Urinary bladder (tissue), 4 donors: ENCODE data around the gene F2RL2. TPM values are rescaled to one million over a fixed set of nuclear protein-coding genes. Genes with fewer than 3 reads are reported as not detected.
A peak's percentile ranks its signal among the peaks of the same experiment; 100 is the strongest.

Experiments
- DNase-seq: peaks from one replicate; pipeline ENCODE4 v3.0.0-alpha.2; 2015; ENCODE audit errors: extremely low spot score
- H3K27ac ChIP-seq: one replicate; pipeline ENCODE4 v1.5.1; 2013; ENCODE audit warnings: low read depth, mild to moderate bottlenecking, moderate library complexity
- H3K36me3 ChIP-seq: one replicate; pipeline ENCODE4 v1.6.1; 2013; ENCODE audit warnings: mild to moderate bottlenecking, moderate library complexity; ENCODE audit not compliant: insufficient read depth
- H3K4me1 ChIP-seq: one replicate; pipeline ENCODE4 v1.6.1; 2013; ENCODE audit warnings: mild to moderate bottlenecking, moderate library complexity; ENCODE audit not compliant: insufficient read depth
- H3K4me3 ChIP-seq: one replicate; pipeline ENCODE4 v1.5.1; 2013; ENCODE audit warnings: low read depth, low read length
- WGBS: extraction: QIAGEN DNeasy Blood & Tissue Kit; methylation state at CpG from one replicate; pipeline ENCODE4 v1.1.7; 2013; 5-methylcytosine and 5-hydroxymethylcytosine counted together
- polyA plus RNA-seq: library from polyadenylated mRNA; stranded (reverse); fragments of 200-250 nt; gene quantifications from one replicate; pipeline ENCODE4 v1.2.3, GENCODE V29; 2013
- total RNA-seq: library from RNA; depleted of rRNA; stranded (reverse); fragments of >200 nt; gene quantifications from one replicate; pipeline ENCODE4 v1.2.3, GENCODE V29; 2014
- donor health status: healthy with polysubstance abuse.
- donor health status: healthy.

F2RL2 gene
- total RNA-seq, result 2.1 TPM
- polyA plus RNA-seq, result 1.1 TPM

GRCh38 chr5:76622973-76623596 is at the start of gene F2RL2:
Gene F2RL2 (minus strand): TSS chr5:76623403. CDS start chr5:76623230, 173 bp downstream.
- H3K4me1 ChIP-seq, result no peaks in the 10 kb centered on the region
- WGBS, result 18% methylated on average over 7 of the region's 7 CpGs
- no peak for DNase-seq

DNA sequence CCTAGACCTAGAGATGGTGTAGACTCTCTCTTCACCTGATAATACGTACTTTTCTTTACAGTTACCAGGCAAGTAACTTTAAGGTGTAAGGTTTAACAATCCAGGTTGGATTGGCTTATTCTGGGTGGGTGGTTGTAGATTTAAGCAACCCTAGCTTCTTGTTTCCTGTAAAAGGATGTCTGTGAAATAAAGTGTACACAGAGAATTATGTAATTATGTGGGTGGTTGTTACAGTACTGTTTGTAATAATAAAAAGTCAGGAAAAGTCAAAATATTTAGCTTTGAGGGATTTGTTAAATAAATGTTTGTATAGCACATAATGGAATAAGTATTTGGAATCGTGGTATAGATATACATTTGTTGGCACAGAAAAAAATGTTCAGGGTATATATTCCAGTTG is 49.0 kb upstream of the F2RL2 start:
- H3K27ac ChIP-seq, result no peak overlapping the region
- WGBS, result 59% methylated on average over 2 of the region's 2 CpGs
- DNase-seq, result no peak

More at GRCh38 chr5:76622973-76623596, at the start of gene F2RL2:
- no peak within 1 kb of the TSS for H3K4me3 ChIP-seq
- H3K27ac ChIP-seq, result peak within 1 kb of the TSS; percentile 32
- H3K36me3 ChIP-seq, result no peaks in the 10 kb centered on the region

DNA sequence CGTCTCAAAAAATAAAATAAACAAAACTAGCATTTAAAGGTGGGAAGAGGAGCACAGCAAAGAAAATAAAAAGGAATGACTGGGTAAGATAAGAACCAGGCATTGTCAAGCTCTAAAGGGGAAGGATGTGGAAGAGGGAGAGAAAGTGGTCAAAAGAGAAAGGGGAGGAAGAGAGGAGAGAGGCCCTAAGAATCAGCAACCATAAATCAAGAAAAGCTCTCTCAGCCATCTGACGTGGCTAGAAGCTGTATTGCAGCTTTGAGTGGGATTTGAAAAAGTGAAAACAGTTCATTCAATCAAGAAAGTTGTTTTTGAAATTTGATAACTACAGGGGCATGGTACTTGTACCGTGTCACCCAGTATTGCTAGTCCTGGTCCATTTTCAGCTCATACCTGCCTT is 47.3 kb upstream of the F2RL2 start:
- no peaks in the 10 kb centered on the region for H3K4me1 ChIP-seq
- no peak for DNase-seq
- no peaks in the 10 kb centered on the region for H3K36me3 ChIP-seq
- 76% methylated on average over 3 of the region's 3 CpGs for WGBS
- no peak overlapping the region for H3K4me3 ChIP-seq
- no peak overlapping the region for H3K27ac ChIP-seq

More for the DNA sequence above, 49.0 kb upstream of the F2RL2 start:
- Histone ChIP-seq H3K4me3 (no peak overlapping the region), H3K4me1 (no peaks in the 10 kb centered on the region), H3K36me3 (no peaks in the 10 kb centered on the region)

- 95% methylated on average over 5 of the region's 5 CpGs for WGBS
- no peaks in the 10 kb centered on the region for H3K4me1 ChIP-seq
- H3K36me3 ChIP-seq, result no peaks in the 10 kb centered on the region
- H3K4me3 ChIP-seq, result no peak overlapping the region
- no peak for DNase-seq
- no peak overlapping the region for H3K27ac ChIP-seq
Measured at GRCh38 chr5:76669245-76669644, 46.0 kb upstream of the F2RL2 start.

GRCh38 chr5:76667495-76667894 is 44.3 kb upstream of the F2RL2 start:
- no peak for DNase-seq
- H3K36me3 ChIP-seq, result no peaks in the 10 kb centered on the region
- no peaks in the 10 kb centered on the region for H3K4me1 ChIP-seq
- WGBS, result 80% methylated on average over 2 of the region's 2 CpGs
- H3K27ac ChIP-seq, result no peak overlapping the region
- no peak overlapping the region for H3K4me3 ChIP-seq

DNA sequence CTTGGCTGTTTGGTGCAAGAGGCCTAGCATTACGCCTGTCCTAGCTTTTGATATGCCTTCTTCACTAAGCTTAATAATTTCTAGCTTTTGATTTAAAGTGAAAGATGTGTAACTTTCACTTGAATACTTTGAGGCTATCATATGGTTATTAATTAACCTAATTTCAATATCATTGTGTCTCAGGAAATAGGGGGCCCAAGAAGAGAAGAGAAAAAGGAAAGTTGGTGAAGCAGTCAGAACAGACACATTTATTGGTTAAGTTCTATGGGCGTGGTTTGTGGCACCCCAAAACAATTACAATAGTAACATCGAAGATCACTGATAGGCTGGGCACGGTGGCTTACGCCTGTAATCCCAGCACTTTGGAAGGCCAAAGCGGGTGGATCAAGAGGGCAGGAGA is 40.9 kb upstream of the F2RL2 start:
- DNase-seq, result no peak
- no peaks in the 10 kb centered on the region for H3K36me3 ChIP-seq
- H3K4me3 ChIP-seq, result no peak overlapping the region
- 95% methylated on average over 6 of the region's 6 CpGs for WGBS
- no peaks in the 10 kb centered on the region for H3K4me1 ChIP-seq
- H3K27ac ChIP-seq, result no peak overlapping the region

DNA sequence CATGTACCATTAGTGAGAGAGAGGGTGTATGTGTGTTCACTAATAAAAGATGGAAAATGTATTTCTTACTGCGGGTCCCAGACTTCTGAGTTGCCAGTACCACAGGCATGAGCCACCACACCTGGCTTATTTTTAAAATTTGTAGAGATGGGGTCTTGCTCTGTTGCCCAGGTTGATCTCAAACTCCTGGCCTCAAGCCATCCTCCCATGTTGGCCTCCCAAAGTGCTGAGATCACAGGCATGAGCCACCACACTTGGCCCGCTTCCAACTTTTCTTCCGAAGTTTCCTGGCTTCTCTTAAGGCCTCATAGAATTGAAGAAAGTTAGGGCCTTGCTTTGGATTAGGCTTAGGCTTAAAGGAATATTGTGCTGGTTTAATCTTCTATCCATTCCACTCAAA is 40.4 kb upstream of the F2RL2 start:
- no peak for DNase-seq
- WGBS, result 68% methylated on average over 3 of the region's 3 CpGs
- H3K27ac ChIP-seq, result no peak overlapping the region
- H3K4me3 ChIP-seq, result no peak overlapping the region
- no peaks in the 10 kb centered on the region for H3K4me1 ChIP-seq
- H3K36me3 ChIP-seq, result no peaks in the 10 kb centered on the region

DNA sequence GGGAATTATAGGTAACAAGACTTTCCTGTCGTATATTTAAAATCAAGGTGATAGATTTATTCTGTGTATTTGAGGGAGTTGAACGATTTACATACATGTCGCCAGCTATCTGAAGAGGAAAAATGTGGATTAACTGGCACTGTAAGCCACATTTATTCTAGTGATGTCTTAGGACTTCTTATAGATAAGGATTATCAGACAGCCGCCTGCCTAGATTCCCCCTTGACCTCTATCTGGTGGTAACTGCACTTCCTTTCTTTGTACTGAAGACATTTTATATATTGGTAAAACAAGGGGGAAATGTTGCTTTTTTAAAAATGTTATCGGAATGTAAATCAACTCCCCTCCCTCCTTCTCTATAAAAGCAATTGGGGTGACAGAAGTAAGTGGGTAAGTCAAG is 39.3 kb upstream of the F2RL2 start:
- DNase-seq, result no peak
- H3K27ac ChIP-seq, result no peak overlapping the region
- no peaks in the 10 kb centered on the region for H3K4me1 ChIP-seq
- WGBS, result 81% methylated on average over 5 of the region's 5 CpGs
- H3K36me3 ChIP-seq, result no peaks in the 10 kb centered on the region
- no peak overlapping the region for H3K4me3 ChIP-seq

GRCh38 chr5:76660360-76660759 is 37.2 kb upstream of the F2RL2 start:
- Histone ChIP-seq H3K4me1 (no peaks in the 10 kb centered on the region), H3K4me3 (no peak overlapping the region), H3K27ac (no peak overlapping the region), H3K36me3 (no peaks in the 10 kb centered on the region)
- WGBS, result 35% methylated on average over 2 of the region's 2 CpGs
- no peak for DNase-seq

- H3K27ac ChIP-seq, result no peak overlapping the region
- H3K4me3 ChIP-seq, result no peak overlapping the region
- H3K36me3 ChIP-seq, result no peaks in the 10 kb centered on the region
- 58% methylated on average over 6 of the region's 6 CpGs for WGBS
- DNase-seq, result no peak
- no peaks in the 10 kb centered on the region for H3K4me1 ChIP-seq
Measured at GRCh38 chr5:76657683-76658311, 34.6 kb upstream of the F2RL2 start.

DNA sequence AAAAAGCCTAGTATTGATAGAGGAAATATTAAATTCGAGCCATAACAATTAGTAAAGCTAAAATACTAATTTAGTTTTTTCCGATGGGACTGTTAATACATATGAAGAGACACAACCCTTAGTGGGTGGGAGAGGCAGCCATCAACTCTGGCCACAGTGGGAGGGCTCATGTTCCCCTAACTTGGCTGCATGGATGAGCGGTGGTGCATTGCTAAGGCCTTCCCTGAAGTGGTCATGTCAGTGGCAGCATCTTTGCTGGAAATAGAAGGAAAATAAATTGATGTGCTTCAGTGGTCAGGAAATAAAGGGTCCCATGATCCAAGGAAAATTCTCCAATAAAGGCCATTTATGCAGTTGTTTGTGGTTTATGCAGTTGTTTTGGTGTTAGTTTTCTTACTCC is 33.9 kb upstream of the F2RL2 start:
- WGBS, result 96% methylated on average over 3 of the region's 3 CpGs
- Histone ChIP-seq H3K36me3 (no peaks in the 10 kb centered on the region), H3K4me3 (no peak overlapping the region), H3K27ac (no peak overlapping the region), H3K4me1 (no peaks in the 10 kb centered on the region)
- no peak for DNase-seq

DNA sequence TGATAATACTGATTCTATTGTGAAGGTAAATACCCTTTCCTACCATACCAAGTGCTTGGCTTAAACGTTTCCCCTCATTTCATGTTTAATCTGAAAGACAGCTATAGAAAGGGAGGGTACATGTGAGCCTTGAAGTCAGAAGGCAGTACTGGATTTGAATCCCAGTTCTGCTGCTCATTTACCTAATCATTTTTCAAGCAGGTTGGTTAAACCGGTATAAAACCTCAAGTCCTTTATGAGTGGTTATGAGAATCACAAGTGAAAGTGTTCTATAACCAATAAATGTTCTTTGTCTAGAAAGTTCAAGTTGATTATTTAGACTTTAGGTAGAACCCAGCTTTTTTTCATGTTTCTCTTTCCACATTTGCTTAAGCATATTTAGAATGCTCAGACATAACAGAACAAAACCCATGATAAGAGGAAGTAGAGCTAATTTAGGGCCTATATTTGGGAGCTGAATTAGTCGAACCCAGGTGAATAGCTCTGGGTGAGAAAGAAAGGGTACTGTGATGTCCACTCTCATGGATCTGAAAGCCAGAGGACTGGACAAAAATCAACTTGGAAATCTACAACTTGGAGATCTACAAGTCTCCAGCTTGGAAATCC is 29.7 kb upstream of the F2RL2 start:
- 85% methylated on average over 3 of the region's 3 CpGs for WGBS
- Histone ChIP-seq H3K36me3 (no peaks in the 10 kb centered on the region), H3K4me1 (no peaks in the 10 kb centered on the region), H3K27ac (no peak overlapping the region), H3K4me3 (no peak overlapping the region)
- no peak for DNase-seq

- DNase-seq, result no peak
- no peaks in the 10 kb centered on the region for H3K4me1 ChIP-seq
- H3K36me3 ChIP-seq, result no peaks in the 10 kb centered on the region
- H3K4me3 ChIP-seq, result no peak overlapping the region
- 98% methylated on average over 2 of the region's 2 CpGs for WGBS
- no peak overlapping the region for H3K27ac ChIP-seq
Measured at GRCh38 chr5:76649140-76649539, 25.9 kb upstream of the F2RL2 start.

DNA sequence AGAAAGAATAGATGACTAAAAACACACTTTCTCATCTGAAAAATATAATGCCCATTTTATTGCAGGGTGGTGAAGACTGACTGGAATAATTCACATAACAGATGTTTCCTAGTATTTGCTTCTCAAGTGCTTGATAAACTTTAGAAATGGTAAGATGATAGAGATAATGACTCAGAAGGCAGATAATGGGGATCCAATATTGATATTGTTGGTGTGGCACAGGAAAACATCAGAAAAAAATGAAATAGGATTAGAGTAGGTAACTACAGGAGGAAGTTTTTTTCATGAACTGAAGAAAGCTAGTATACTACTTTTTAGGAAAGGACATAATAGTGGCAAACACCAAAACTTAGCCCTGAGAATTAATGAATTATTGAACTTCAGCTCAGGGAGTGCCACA is 20.2 kb upstream of the F2RL2 start:
- no peaks in the 10 kb centered on the region for H3K36me3 ChIP-seq
- H3K4me1 ChIP-seq, result no peaks in the 10 kb centered on the region
- no peak for DNase-seq
- H3K27ac ChIP-seq, result no peak overlapping the region
- no peak overlapping the region for H3K4me3 ChIP-seq
